ENCODE results near the gene UPP1. TPM values are rescaled to one million over a fixed set of nuclear protein-coding genes. Genes with fewer than 3 reads are reported as not detected.

The UPP1 gene
- polyA plus RNA-seq, 1 donor from 2014 or later: 19.5 TPM

DNA sequence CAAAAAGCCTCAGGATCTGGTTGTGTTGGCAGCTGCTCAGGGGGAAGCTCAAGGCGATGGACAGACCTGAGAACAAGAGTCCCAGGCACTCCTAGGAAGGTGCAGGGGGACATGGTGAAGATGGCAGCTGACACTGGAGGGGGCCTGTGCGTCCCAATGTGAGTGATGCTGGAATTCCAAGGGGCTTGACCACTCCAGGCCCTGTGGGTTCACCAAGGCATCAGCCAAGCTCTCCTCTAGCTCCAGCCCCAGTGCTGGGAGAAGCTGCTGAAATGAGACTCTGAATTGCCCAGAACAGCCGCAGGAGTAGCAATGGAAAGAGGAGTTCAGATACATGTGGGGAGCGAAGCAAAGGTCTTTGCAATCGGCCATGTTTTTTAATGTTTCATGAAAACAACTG, 16.0 kb downstream of the UPP1 start:
- Histone ChIP-seq H3K4me3 (ENCODE audit: low read length) (no peak overlapping the region), H3K9ac (ENCODE audit: low read length) (no peak overlapping the region), H3K9me3 (ENCODE audit: low read length) (no peaks in the 10 kb centered on the region), H3K4me2 (ENCODE audit: low read length) (no peak overlapping the region), H2AFZ (ENCODE audit: low read depth, low read length) (no peak overlapping the region), H3K27ac (ENCODE audit: low read length) (no peak overlapping the region), H3F3A (ENCODE audit: insufficient read depth, low read length, poor library complexity, severe bottlenecking) (no peaks in the 10 kb centered on the region), H3K79me2 (replicated peaks; ENCODE audit: insufficient read depth, low read length) (no peaks in the 10 kb centered on the region), H3K27me3 (ENCODE audit: insufficient read depth, low read depth, low read length) (no peaks in the 10 kb centered on the region), H3K36me3 (ENCODE audit: insufficient read depth, low read length) (no peaks in the 10 kb centered on the region), H3K9me2 (ENCODE audit: insufficient read depth, low read length) (no peaks in the 10 kb centered on the region), H4K20me1 (ENCODE audit: insufficient read depth) (no peaks in the 10 kb centered on the region)
- TF ChIP-seq RAD21 (conservative IDR thresholded peaks at IDR 0.05): no peak
- TF ChIP-seq, protein P1, sequence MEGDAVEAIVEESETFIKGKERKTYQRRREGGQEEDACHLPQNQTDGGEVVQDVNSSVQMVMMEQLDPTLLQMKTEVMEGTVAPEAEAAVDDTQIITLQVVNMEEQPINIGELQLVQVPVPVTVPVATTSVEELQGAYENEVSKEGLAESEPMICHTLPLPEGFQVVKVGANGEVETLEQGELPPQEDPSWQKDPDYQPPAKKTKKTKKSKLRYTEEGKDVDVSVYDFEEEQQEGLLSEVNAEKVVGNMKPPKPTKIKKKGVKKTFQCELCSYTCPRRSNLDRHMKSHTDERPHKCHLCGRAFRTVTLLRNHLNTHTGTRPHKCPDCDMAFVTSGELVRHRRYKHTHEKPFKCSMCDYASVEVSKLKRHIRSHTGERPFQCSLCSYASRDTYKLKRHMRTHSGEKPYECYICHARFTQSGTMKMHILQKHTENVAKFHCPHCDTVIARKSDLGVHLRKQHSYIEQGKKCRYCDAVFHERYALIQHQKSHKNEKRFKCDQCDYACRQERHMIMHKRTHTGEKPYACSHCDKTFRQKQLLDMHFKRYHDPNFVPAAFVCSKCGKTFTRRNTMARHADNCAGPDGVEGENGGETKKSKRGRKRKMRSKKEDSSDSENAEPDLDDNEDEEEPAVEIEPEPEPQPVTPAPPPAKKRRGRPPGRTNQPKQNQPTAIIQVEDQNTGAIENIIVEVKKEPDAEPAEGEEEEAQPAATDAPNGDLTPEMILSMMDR (IDR thresholded peaks at IDR 0.05; ENCODE audit: poor library complexity, severe bottlenecking): no peak
- no peak for TF ChIP-seq MXI1 (conservative IDR thresholded peaks at IDR 0.05; ENCODE audit: poor library complexity, severe bottlenecking)
- no peak for TF ChIP-seq REST (IDR thresholded peaks at IDR 0.05; ENCODE audit: borderline replicate concordance)
- no peak for TF ChIP-seq EZH2 (IDR thresholded peaks at IDR 0.05; ENCODE audit: borderline replicate concordance, insufficient read depth, low read length, poor library complexity, severe bottlenecking)
- TF ChIP-seq SMC3 (conservative IDR thresholded peaks at IDR 0.05; ENCODE audit: poor library complexity): no peak
- no peak for TF ChIP-seq TAF1 (IDR thresholded peaks at IDR 0.05; ENCODE audit: low read depth)
- TF ChIP-seq EP300 (conservative IDR thresholded peaks at IDR 0.05; ENCODE audit: poor library complexity, severe bottlenecking): no peak
- TF ChIP-seq POLR2AphosphoS5 (IDR thresholded peaks at IDR 0.05): no peak

DNA sequence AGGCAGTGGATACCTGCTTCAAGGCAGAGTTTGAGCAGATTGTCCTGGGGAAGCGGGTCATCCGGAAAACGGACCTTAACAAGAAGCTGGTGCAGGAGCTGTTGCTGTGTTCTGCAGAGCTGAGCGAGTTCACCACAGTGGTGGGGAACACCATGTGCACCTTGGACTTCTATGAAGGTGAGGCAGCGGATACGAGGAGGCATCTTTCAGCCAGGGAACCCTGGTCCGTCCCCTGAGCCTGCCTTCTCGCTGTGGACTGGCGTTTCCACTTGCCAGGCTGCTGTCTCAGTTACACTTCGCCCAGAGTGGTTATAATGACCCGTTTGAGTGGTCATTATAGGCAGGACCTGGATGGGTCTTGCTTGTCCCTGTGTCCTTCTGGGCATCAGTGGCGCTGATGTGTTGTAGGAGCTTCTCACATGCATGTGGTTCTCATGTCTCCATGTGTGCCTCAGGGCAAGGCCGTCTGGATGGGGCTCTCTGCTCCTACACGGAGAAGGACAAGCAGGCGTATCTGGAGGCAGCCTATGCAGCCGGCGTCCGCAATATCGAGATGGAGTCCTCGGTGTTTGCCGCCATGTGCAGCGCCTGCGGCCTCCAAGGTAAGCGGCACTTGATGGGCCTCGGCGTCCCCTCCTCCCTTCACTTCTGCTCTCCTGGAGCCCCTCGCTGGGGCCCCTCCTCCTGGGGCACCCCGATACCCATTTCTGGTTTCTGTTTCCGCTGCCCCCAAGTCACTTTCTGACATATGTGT, 18.0 kb downstream of the UPP1 start:
- Histone ChIP-seq H3K27me3 (ENCODE audit: insufficient read depth, low read depth, low read length) (no peaks in the 10 kb centered on the region), H3K9me3 (ENCODE audit: low read length) (no peaks in the 10 kb centered on the region), H3K9me2 (ENCODE audit: insufficient read depth, low read length) (no peaks in the 10 kb centered on the region), H2AFZ (ENCODE audit: low read depth, low read length) (no peak overlapping the region), H3K27ac (ENCODE audit: low read length) (no peak overlapping the region), H3K4me2 (ENCODE audit: low read length) (no peak overlapping the region), H4K20me1 (ENCODE audit: insufficient read depth) (no peaks in the 10 kb centered on the region), H3F3A (ENCODE audit: insufficient read depth, low read length, poor library complexity, severe bottlenecking) (no peaks in the 10 kb centered on the region), H3K79me2 (replicated peaks; ENCODE audit: insufficient read depth, low read length) (no peaks in the 10 kb centered on the region), H3K36me3 (ENCODE audit: insufficient read depth, low read length) (no peaks in the 10 kb centered on the region), H3K9ac (ENCODE audit: low read length) (no peak overlapping the region), H3K4me3 (ENCODE audit: low read length) (no peak overlapping the region)
- TF ChIP-seq EP300 (conservative IDR thresholded peaks at IDR 0.05; ENCODE audit: poor library complexity, severe bottlenecking) (no peak), TAF1 (IDR thresholded peaks at IDR 0.05; ENCODE audit: low read depth) (no peak), EZH2 (IDR thresholded peaks at IDR 0.05; ENCODE audit: borderline replicate concordance, insufficient read depth, low read length, poor library complexity, severe bottlenecking) (no peak), RAD21 (conservative IDR thresholded peaks at IDR 0.05) (no peak), SMC3 (conservative IDR thresholded peaks at IDR 0.05; ENCODE audit: poor library complexity) (no peak), REST (IDR thresholded peaks at IDR 0.05; ENCODE audit: borderline replicate concordance) (no peak)
- TF ChIP-seq, protein P1 (IDR thresholded peaks at IDR 0.05; ENCODE audit: poor library complexity, severe bottlenecking): no peak
